Measurements from ENCODE around the gene SLC30A7.

Gene SLC30A7

DNA sequence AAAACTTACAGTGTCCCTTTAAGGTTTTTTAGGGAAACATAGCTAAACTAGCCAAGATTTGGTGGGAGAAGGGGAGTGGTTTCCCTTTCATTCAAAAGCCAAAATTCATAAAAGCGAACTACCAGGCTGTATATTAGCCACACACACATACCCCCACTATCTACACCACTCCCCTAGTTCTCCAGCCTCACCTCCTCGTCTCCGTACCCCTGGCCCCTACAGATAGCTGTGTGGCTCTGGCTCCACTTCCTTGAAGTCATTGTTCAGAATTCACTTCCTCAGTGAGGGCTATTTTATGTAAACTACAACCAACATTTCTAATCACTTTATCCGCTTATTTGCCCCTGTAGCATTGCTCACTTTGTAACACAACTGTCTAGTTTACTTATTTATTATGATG lies 135.0 kb downstream of the SLC30A7 start:
- DNase-seq: no peak
